ENCODE data around the gene CNTN6.

GRCh38 chr3:1082108-1082507 is 10.7 kb upstream of the CNTN6 start:
- TF ChIP-seq CTCF (IDR thresholded peaks at IDR 0.05) (peak; percentile 88), ZFX (IDR thresholded peaks at IDR 0.05; ENCODE audit: borderline replicate concordance) (no peak)
